NT2/D1 (cell line): ENCODE data around the gene FKBP7.

Experiments used
- DNase-seq: peaks from one replicate; pipeline ENCODE4 v3.0.0-alpha.2; 2011; ENCODE audit warnings: low read depth, low spot score
- H3K27me3 ChIP-seq: 2 replicates; pipeline ENCODE4 v1.6.0; 2011; ENCODE audit warnings: mild to moderate bottlenecking; ENCODE audit not compliant: insufficient read length, insufficient read depth
- H3K36me3 ChIP-seq: 2 replicates; pipeline ENCODE4 v1.6.1; 2011; ENCODE audit warnings: mild to moderate bottlenecking, low read length, mixed read lengths; ENCODE audit not compliant: insufficient read depth, insufficient read length
- H3K4me1 ChIP-seq: 2 replicates; pipeline ENCODE4 v1.5.1; 2011; ENCODE audit not compliant: insufficient read depth, insufficient read length
- H3K4me3 ChIP-seq: 2 replicates; pipeline ENCODE4 v1.5.1; 2011; ENCODE audit warnings: low read depth; ENCODE audit not compliant: insufficient read length
- H3K9ac ChIP-seq: 2 replicates; pipeline ENCODE4 v1.6.0; 2011; ENCODE audit warnings: low read depth; ENCODE audit not compliant: insufficient read length
- H3K9me3 ChIP-seq: 2 replicates; pipeline ENCODE4 v1.5.1; 2011; ENCODE audit warnings: mild to moderate bottlenecking, low read length; ENCODE audit not compliant: insufficient read depth
- SUZ12 ChIP-seq: IDR thresholded peaks from 2 replicates; pipeline ENCODE4 v1.6.1; 2011; ENCODE audit not compliant: insufficient read length, insufficient read depth; ENCODE audit errors: extremely low read depth
- YY1 ChIP-seq: IDR thresholded peaks from 2 replicates; pipeline ENCODE4 v1.6.1; 2011; ENCODE audit not compliant: insufficient read length, insufficient read depth
- ZNF274 ChIP-seq: IDR thresholded peaks from 2 replicates; pipeline ENCODE4 v1.6.1; 2011; ENCODE audit warnings: mild to moderate bottlenecking, low read depth, low read length

Gene FKBP7

GRCh38 chr2:178506949-178507348, 28.5 kb upstream of the FKBP7 start:
- Histone ChIP-seq H3K4me1 (peaks cover 3% of the 10 kb centered on the region), H3K9me3 (no peaks in the 10 kb centered on the region), H3K9ac (no peak overlapping the region), H3K4me3 (no peak overlapping the region), H3K36me3 (peaks cover 27% of the 10 kb centered on the region), H3K27me3 (no peaks in the 10 kb centered on the region)
- DNase-seq, result no peak
- TF ChIP-seq ZNF274 (no peak), YY1 (no peak), SUZ12 (no peak)

DNA sequence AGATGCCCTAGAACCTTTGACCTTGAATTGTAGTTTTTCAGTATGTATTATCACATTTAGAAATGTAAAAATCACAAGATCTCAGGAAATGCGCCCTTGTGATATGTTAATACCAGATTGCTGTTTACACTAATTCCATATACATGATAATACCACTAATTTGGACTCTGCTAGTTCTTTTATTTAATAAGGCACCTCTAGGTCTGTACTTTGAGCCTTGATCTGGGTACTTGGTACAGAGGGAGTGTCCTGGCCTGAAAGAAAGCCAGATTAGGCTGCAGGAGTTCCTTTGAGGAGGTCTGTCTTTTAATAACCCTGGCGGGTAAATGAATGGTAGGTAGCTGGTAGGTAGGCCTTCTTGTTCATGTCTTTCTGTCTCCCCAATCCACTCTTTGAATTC, 28.1 kb upstream of the FKBP7 start:
- H3K4me3 ChIP-seq, result no peak overlapping the region
- H3K27me3 ChIP-seq, result no peaks in the 10 kb centered on the region
- H3K9ac ChIP-seq, result no peak overlapping the region
- no peak for DNase-seq
- H3K9me3 ChIP-seq, result no peaks in the 10 kb centered on the region
- TF ChIP-seq ZNF274 (no peak), SUZ12 (no peak), YY1 (no peak)
- H3K36me3 ChIP-seq, result peaks cover 29% of the 10 kb centered on the region
- peaks cover 3% of the 10 kb centered on the region for H3K4me1 ChIP-seq

GRCh38 chr2:178506101-178506500, 27.7 kb upstream of the FKBP7 start:
- H3K36me3 ChIP-seq, result peaks cover 30% of the 10 kb centered on the region
- peaks cover 3% of the 10 kb centered on the region for H3K4me1 ChIP-seq
- TF ChIP-seq YY1 (no peak), ZNF274 (no peak), SUZ12 (no peak)
- no peak overlapping the region for H3K9ac ChIP-seq
- H3K27me3 ChIP-seq, result no peaks in the 10 kb centered on the region
- no peak for DNase-seq
- H3K4me3 ChIP-seq, result no peak overlapping the region
- no peaks in the 10 kb centered on the region for H3K9me3 ChIP-seq

- H3K4me3 ChIP-seq, result no peak overlapping the region
- no peaks in the 10 kb centered on the region for H3K27me3 ChIP-seq
- H3K9ac ChIP-seq, result no peak overlapping the region
- H3K36me3 ChIP-seq, result peaks cover 48% of the 10 kb centered on the region
- H3K4me1 ChIP-seq, result no peaks in the 10 kb centered on the region
- no peak for DNase-seq
- no peak for TF ChIP-seq ZNF274
- H3K9me3 ChIP-seq, result no peaks in the 10 kb centered on the region
These were observed 24.4 kb upstream of the FKBP7 start for GRCh38 chr2:178502751-178503150.

DNA sequence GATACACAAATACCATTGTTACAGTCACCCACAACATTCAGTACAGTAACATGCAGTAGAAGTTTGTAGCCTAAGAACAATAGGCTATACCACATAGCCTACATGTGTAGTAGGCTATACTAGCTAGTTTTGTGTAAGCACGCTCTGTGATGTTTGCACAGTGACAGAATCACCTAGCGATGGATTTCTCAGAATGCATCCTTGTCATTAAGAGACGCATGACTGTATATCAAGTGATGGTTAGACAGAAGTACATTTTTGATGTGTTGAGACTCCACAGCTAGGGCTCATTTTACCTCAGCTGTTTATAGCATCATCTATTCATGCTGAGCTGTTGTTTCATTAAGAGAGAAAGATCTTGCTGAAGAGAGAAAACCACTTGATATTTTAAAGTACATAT, 21.2 kb upstream of the FKBP7 start:
- no peak overlapping the region for H3K4me3 ChIP-seq
- no peak for TF ChIP-seq YY1
- no peaks in the 10 kb centered on the region for H3K9me3 ChIP-seq
- H3K4me1 ChIP-seq, result no peaks in the 10 kb centered on the region
- DNase-seq, result no peak
- H3K9ac ChIP-seq, result no peak overlapping the region
- no peaks in the 10 kb centered on the region for H3K27me3 ChIP-seq
- peaks cover 62% of the 10 kb centered on the region for H3K36me3 ChIP-seq

- Histone ChIP-seq H3K4me3 (no peak overlapping the region), H3K9me3 (no peaks in the 10 kb centered on the region), H3K4me1 (no peaks in the 10 kb centered on the region), H3K36me3 (peaks cover 64% of the 10 kb centered on the region), H3K27me3 (no peaks in the 10 kb centered on the region), H3K9ac (no peak overlapping the region)
- no peak for DNase-seq
- TF ChIP-seq YY1 (no peak), SUZ12 (no peak), ZNF274 (no peak)
These were observed 19.7 kb upstream of the FKBP7 start for GRCh38 chr2:178498137-178498536.

GRCh38 chr2:178496049-178496448, 17.6 kb upstream of the FKBP7 start:
- no peak overlapping the region for H3K9ac ChIP-seq
- no peaks in the 10 kb centered on the region for H3K4me1 ChIP-seq
- TF ChIP-seq YY1 (no peak), SUZ12 (no peak), ZNF274 (no peak)
- peaks cover 56% of the 10 kb centered on the region for H3K36me3 ChIP-seq
- H3K27me3 ChIP-seq, result no peaks in the 10 kb centered on the region
- DNase-seq, result no peak
- H3K9me3 ChIP-seq, result no peaks in the 10 kb centered on the region
- no peak overlapping the region for H3K4me3 ChIP-seq

GRCh38 chr2:178491612-178492011, 13.2 kb upstream of the FKBP7 start:
- Histone ChIP-seq H3K4me1 (no peaks in the 10 kb centered on the region), H3K4me3 (no peak overlapping the region), H3K27me3 (no peaks in the 10 kb centered on the region), H3K36me3 (peaks cover 42% of the 10 kb centered on the region), H3K9me3 (no peaks in the 10 kb centered on the region), H3K9ac (no peak overlapping the region)
- DNase-seq, result no peak
- no peak for TF ChIP-seq SUZ12
- TF ChIP-seq YY1, result no peak
- no peak for TF ChIP-seq ZNF274
